Central memory CD4-positive, alpha-beta T cell (primary cell): ENCODE data around the gene TENM4.

Experiments used
- DNase-seq: peaks from one replicate; pipeline ENCODE4 v3.0.0; 2022

Gene TENM4

DNA sequence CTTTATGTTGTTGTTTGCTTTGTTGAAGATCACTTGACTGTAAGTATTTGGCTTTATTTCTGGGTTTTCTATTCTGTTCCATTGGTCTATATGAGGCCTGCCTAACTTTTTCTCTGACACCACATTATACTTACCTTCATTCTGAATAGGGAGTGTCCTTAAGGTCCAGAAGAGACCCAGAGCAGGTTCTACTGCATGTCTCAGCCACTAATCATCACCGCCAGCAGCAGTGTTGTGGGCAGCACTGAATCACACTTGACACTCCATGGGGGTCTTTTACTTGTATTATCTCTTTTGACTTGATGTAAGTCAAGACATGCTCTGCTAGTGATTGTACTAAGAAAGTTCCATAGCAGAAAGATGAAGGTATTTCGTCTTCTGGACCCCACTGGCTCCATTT, 274.9 kb downstream of the TENM4 start:
- no peak for DNase-seq

GRCh38 chr11:79160791-79161403, 279.9 kb downstream of the TENM4 start:
- DNase-seq = no peak

GRCh38 chr11:79159657-79160450, 281.0 kb downstream of the TENM4 start:
- DNase-seq = no peak

GRCh38 chr11:79157738-79158137, 283.1 kb downstream of the TENM4 start:
- DNase-seq = no peak

DNA sequence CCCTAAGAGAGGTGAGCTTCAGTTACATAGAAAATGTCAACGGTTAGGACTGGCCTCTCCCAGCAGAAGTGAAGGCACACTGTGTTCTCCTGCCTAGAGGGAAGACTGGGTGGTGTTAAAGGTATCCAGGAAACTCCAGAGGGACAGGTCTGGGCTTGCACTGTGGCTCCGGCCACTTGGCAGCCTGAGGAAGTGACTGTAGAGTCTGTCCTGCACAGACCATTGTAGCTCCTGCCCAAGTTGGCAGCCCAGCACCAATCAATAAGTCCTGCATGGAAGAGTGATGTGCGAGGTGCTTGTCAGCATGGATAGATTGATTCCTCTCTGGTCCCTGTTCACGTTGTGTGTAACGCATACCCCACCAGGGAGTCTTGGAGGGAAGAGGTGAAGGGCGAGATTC, 284.8 kb downstream of the TENM4 start:
- no peak for DNase-seq

DNA sequence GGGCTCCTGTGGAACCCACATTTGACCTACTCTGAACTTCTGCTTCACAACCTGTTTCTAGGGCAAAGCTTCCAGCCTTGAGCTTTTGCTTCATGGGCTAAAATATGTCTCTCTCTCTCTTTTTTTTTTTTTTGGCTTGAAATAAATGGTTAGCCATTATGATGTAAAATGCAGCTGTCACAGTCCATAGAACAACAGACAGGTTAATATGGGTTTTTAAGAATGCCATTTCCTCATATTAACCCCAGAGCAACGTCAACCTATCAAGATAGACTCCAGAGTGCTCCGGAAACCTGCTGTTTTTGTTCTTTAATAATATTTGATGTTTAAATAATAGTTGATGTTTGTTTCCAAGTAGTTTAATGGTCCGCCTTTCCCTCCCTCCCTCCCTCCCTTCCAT, 285.6 kb downstream of the TENM4 start:
- no peak for DNase-seq

- DNase-seq = no peak
These were observed 288.3 kb downstream of the TENM4 start for GRCh38 chr11:79152511-79152910.

DNA sequence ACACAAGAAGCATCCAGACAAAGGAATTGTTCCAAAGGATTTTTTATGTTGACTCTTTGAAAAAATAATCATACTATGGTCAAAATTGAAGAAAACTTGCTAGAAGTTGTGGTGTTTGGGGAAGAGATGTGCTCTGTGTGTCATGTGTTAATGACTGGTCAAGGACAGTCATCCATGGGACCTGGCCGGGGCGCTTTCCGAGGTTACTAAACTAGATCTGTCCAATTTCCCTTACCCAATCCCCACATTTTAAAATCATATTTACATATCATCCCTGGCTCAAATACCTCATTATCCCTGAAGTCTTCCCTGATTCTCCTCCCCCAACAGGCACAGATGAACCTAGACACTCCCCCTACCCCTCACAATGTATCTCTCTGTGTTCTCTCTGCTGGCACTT, 289.4 kb downstream of the TENM4 start:
- no peak for DNase-seq

GRCh38 chr11:79150966-79151365, 289.9 kb downstream of the TENM4 start:
- DNase-seq = no peak

- no peak for DNase-seq
These were observed 290.5 kb downstream of the TENM4 start for GRCh38 chr11:79150320-79150719.

- no peak for DNase-seq
These were observed 293.1 kb downstream of the TENM4 start for GRCh38 chr11:79147731-79148130.

DNA sequence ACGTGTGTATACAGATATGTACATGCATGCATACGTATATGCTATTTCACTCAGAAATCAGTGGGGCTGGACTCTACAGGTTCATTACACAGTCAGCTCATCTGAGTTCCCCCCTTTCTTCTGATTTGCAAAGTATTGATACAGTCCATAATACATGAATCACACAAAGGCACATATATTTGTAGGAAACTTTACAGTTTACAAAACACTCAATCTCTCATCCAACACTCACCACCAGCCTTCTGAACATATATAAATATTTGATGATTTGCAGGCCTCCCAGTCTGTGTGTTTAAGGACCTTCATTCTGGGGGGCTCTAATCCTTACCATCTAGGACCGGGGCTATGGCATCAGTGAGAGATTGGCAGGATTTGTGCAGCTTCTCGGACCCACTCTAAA, 293.8 kb downstream of the TENM4 start:
- DNase-seq = no peak

- no peak for DNase-seq
These were observed 300.9 kb downstream of the TENM4 start for GRCh38 chr11:79139900-79140299.

GRCh38 chr11:79129702-79130101, 311.1 kb downstream of the TENM4 start:
- DNase-seq = no peak

DNA sequence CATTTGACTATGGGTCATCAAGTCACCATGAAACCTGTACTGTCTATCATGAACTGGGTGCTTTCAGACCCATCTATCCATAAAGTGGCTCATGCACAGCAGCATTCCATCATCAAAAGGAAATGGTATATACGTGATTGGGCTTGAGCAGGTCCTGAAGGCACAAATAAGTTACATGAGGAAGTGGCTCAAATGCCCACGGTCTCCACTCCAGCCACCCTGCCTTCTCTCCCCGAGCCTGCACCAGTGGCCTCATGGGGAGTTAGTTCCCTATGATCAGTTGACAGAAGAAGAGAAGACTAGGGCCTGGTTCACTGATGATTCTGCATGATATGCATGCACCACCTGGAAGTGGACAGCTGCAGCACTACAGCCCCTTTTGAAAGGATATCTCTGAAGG, 312.5 kb downstream of the TENM4 start:
- DNase-seq = no peak

DNA sequence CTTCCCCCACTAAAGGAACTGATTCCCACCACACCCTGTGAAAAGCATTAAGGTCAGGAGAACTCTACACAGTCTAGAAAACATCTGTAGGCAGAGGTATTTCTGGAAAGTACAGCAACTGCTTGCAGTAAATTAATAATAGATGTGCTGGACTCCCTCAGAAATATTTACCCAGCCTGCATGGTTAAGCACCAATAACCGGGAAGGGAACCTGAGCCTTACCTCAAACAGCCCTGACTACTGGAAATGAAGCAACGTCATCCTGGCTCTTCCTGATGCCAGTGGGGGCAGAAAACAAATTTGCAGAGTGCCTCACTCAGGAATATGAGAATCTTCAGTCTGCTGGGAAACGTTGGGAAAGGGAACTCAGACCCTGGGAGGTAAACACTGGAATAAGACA, 318.1 kb downstream of the TENM4 start:
- no peak for DNase-seq

DNA sequence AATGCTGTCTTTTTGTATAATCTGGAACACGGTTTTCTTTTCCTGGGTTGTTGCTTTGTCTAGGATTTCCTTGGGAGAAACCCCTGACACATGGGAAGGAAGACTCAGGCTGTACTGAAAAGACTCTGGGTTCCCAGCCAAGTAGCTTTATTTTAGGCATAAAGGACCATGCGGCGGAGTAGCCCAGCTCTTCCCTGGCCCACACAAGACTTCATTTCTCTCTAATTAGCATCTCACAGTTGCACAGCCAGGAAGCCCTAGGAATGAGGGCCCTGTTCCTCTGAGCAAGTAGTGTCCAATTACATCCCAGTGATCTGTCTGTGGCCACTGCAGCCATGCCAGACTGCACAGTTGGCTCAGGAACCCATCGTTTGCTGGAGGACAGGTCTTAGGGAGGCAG, 319.5 kb downstream of the TENM4 start:
- no peak for DNase-seq

GRCh38 chr11:79119491-79120284, 321.1 kb downstream of the TENM4 start:
- no peak for DNase-seq

GRCh38 chr11:79117488-79117887, 323.3 kb downstream of the TENM4 start:
- no peak for DNase-seq

GRCh38 chr11:79116600-79116999, 324.2 kb downstream of the TENM4 start:
- DNase-seq = no peak

DNA sequence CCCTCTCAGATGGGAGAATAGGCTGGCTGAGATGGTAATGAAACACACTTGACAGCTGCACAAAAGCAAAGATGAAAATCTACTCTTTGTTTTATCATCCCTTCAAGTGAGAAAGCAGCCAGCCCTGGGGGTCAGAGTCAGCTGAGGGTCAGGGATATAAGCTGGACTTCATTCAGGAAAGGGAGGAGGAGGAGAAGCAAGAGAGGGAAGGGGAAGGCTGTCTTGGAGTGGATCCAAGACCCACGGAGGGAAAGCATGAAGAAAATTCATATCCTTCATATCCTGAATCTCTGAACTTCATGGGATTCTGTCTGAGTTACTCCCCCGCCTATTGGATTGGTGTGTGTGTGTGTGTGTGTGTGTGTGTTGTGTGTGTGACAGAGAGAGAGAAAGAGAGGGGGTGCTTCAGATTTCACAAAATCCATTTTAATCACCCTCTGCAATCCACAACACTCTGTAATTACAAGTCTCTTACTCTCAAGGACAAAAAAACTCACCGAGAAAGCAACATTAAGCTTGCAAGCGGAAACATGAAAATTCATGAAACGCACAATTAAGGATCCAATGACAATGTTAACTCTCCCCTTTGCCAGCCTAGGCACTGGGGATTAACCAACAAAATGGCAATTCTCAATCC, 327.7 kb downstream of the TENM4 start:
- no peak for DNase-seq

DNA sequence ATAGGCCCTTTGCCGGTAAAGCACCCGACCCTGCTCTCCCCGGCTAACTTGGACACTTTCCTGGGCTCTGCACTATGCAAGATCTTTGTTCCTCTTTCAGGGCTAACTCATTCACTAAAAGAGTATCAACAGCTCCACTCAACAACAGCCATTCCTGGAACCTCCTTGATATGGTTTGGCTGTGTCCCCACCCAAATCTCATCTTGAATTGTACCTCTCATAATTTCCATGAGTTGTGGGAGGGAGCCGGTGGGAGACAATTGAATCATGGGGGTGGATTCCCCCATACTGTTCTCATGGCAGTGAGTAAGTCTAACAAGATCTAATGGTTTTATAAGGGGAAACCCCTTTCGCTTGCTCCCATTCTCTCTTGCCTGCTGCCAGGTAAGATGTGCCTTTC, 330.0 kb downstream of the TENM4 start:
- no peak for DNase-seq

DNA sequence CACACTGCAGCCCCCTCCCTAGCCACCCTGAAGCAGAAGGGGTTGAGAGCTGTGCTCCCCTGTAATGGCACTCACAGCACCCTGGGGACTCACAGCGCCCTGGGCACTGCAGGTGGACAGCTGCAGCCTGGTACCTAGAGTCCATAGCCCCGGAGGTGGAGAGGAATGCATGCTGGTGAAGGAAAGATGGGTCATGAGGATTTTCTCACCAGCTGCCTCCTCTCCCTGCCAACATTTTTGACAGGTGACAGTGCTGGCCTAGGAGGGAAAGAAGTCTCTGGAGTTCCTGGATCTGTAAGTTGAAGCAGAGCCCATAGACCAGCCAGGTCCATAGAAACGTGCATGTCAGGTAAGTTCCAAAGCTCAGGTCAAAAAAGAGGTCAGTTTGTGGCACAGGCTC, 330.5 kb downstream of the TENM4 start:
- no peak for DNase-seq
